GM18858 (cell line): ENCODE measurements around the gene NEK4.

Source experiments
- ATAC-seq: cut with Tn5 transposase; IDR thresholded peaks from one replicate; pipeline ENCODE4 v1.9.1; 2021; ENCODE audit not compliant: unreplicated experiment

NEK4 gene

DNA sequence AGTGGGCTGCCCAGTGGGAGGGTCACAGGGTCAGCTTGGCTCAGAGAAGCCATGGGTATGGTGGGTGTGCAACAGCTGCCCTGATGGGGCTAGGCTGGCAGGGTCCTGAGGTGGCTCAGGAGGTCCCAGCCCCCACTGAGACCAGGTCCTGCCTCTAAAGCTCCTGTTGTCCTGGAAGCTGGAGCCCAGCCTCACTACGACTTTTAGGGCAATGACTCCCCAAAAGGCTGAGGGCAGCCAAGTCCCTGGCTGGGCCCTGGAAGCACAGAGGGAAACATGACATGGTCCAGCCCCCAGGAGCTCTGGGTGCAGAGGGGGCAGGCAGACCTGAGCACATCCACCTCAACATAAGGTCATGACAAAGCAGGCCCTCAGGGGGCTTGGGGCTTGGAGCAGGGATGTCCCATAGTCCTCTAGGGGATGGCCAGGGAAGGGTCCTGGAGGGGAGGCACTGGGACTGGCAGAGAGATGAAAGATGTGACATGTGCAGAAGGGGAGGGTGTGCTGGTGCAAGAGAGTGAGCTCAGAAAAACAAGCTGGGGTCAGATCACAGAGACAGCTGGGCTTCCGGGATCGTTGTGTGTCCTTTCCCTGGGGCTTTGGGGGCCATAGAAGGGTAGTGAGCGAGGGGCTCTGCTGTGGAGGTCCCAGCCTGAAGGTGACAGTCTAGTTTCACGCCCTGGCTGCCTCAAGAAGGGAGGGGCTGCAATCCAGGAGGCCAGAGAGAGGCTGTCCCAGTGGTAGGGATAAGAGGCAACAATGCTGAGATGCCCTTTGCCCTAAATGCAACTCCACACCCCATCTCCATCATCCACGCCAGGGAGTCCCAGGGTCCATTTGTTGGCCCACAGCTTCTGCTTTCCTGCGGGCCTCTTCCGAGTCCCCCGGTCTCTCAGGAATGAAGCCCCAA, 23.2 kb upstream of the NEK4 start:
- ATAC-seq, result no peak

DNA sequence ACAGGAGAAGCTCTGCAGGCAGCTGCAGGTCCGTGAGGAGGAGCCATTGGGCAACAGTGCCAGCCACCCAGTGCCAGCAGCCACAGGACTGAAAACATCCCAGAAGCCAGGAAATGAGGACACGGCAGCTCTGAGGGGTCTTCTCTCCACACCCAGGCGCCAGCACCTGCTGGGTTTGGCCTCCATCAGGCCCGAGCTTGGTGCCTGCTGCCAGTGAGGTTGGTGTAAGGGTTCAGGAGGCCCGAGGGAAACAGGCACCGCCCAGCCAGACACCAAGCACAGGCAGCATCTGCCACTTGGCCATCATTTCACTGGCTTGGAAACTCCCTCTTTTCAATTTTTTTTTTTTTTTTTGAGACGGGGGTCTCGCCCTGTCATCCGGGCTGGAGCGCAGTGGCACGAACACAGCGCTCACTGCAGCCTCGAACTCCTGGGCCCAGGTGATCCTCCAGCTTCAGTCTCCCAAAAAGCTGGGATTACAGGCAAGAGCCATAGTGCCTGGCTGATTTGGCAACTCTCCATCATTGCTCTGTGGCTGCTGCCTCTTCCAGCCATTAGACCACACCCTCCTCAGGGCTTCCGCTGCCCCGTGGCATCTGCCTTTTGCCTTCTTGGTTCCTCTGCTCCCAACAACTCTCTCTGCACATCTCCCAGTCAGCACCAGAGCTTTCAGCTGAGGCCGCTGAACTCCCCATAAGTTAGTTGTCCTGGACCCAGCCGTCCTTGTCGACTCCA, 22.4 kb upstream of the NEK4 start:
- no peak for ATAC-seq

DNA sequence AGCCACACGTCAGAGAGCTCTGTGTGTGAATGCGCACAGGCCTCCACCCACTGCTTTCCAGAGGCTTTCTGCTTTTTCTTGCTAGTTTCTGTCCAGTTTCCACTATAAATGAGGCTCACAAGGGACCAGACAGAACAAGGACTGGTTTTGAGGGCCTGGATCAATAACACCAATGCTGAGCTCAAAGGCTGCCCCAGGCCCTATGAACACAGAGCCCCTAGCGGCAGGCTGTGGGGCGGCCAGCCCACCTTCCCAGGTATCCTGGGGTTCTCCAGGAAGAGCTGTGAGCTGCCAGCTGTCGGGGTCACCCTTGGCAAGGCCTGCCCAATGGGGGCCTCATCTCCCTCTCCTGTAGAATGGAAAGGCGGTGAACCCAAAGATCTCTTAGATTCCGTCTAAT, 21.7 kb upstream of the NEK4 start:
- ATAC-seq, result no peak

DNA sequence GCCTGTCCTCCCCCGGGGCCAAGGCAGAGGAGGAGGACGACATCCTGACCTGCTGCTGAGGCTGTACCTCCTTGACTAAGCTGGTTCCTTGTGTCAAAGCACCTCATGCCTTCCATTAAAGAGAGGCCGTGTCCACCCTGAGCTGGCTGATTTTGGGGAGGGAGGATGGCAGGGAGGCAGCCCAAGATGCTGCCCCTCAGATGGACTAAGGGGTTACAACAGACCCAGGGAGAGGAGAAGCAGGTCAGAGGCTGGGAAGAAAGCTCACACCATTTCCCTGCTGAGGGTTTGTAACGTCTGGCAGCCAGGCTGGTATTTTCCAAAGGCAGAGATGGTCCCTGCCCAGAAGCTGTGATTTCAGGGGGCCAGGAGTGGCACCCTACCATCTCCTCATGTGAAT, 21.2 kb upstream of the NEK4 start:
- no peak for ATAC-seq

DNA sequence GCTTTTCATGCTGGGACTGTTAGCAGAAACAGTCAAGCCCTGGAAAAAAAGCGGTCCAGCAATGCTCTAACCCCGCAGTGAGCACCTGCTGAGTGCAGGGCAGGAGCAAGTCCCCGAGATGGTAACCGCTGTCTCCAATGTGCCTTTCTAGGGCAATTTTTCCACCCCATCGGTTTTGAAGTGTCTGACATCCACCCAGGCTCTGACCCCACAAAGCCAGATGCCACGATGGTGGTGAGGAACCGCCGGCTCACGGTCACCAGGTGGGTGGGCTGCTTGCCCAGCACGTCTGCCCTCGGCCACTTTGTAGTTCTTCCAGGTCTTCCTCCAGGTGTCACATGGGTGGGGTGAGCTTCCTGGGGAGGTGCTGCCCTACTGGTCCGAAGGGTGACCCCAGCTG, 20.6 kb upstream of the NEK4 start:
- no peak for ATAC-seq

DNA sequence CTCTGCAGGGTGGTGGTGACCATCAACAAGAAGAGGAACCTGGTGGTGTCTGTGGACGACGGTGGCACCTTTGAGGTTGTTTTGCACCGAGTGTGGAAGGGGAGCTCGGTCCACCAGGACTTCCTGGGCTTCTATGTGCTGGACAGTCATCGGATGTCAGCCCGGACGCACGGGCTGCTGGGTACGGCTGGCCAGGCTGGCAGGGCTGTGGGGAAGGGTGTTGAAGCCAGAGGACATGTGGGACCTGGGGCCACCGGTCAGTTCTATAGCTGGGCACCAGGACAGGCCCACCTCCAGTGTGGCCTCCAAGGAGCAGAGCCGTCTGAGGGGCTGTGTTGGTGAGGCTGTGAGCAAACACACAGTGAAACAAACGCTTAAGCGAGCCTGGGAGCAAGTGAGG, 20.0 kb upstream of the NEK4 start:
- no peak for ATAC-seq

DNA sequence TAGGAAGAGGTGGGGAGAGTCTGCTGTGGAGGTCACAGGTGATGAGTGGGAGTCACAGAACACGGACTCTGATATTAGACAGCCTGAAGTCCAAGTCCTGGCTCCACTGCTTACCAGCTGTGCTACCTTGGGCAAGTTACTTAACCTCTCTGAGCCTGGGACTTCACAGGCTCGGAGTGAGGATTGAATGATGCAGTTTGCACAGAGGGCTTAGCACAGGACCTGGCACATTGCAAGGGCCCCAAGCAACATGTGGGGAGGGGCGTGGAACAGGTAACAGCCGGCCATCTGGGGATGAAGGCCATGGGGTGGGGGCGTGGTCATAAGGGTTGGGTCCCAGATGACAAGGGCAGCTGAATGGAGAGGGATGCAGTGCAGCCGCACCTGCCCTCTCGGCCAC, 19.6 kb upstream of the NEK4 start:
- ATAC-seq, result no peak

DNA sequence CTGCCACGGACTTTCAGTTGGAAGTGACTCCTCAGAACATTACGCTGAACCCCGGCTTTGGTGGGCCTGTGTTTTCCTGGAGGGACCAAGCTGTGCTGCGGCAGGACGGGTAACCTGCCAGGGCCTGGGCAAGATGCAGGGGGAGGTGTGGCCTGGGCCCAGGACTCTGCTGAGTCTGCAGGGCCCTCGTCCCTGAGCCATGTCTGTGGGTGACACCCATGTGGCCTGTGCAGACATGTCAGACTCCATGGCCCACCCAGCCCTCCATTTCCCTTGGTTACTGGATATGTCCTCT, 19.0 kb upstream of the NEK4 start:
- no peak for ATAC-seq

DNA sequence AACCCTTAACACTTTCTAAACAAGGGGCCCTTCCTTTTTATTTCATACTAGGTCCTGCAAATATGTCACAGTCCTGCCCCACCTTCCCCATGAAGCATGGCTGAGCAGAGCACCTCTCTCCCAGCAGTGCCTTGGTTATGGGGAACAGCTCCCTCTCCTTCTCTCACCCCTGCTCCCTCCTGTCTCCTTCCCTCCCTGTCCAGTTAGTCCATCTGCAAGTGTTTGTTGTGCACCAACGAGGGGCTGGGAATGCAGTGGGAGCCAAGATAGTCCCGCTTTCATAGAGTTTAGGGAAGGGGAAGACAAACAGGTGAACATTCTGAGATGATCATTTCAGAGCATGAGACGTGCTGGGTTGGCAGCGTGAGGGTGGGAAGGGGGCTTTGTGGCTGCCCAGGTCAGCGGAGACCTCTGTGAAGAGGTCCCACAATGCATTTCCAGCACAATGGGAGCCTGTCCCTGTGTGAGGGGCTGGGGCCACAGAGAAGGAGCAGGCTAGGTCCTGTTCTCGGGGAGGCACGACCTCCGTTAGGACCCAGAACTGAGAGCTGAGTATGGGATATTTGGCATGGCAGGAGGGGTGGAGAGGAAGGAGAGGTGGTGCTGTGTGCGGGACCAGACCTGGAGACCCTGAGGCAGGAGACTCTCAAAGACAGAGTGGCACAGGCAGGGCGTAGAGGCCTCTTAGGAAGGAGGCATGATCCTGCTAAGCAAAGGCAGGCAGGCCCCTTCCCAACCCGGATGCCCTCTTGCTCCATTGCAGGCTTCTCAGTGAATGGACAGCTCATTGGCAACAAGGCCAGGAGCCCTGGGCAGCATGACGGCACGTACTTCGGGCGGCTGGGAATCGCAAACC, 18.4 kb upstream of the NEK4 start:
- ATAC-seq, result no peak

DNA sequence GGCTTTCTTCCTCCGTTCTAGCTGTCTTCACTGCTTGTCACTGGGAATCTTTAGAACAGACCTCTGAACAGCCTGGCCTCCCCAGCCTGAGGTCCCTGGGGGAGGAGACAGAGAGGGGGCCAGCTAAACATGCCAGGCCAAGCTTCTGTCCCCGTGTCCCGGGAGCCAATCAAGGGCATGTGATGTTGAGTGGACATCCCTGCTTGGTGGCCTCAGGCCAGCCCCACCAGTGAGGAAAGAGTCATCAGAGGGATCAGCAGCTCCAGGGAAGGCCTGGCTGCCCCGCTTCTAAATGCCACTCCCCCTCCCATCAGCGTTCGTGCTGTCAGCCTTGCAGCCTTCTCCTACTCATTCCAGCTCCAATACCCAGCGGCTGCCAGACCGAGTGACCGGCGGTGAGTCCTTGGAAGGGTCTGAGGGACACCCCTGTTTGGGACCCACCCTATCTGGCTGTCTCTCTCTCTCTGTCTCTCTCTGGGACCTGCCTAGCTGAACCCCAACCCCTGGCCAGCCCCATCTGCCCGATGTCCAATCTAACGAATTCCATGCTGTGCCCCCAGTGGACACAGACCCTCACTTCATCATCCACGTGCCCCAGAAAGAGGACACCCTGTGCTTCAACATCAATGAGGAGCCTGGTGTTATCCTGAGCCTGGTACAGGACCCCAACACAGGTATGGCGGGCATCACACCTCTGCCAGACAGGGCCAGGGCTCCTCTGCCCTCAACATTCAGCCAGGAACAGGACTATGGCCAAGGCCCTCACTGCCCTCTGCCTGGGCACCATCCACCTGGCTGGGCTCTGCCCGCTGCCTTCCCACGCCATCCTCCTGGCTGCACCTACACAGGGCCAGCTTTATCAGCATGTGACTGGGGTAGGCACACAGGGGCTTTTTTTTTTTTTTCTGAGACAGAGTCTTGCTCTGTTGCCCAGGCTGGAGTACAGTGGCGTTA, 17.2 kb upstream of the NEK4 start:
- no peak for ATAC-seq

DNA sequence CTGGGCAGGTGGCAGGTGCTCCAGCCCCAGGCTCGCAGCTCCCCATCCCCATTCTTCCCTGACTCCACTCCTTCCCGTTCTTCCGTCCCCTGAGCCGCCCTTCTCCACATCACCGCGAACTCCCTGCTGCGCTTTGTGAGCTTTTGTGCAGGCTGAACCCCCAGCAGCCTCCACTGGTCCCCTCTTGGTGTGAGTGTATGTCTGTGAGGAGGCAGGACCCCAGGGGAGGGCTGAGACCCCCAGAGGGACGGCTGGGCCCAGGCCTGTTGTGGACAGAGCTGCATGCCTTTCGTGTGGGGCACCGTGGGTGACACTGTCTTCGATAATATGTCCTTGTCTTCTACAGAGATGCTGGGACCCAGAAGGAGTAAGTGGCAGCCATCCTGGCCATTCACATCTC, 16.5 kb upstream of the NEK4 start:
- ATAC-seq, result no peak

DNA sequence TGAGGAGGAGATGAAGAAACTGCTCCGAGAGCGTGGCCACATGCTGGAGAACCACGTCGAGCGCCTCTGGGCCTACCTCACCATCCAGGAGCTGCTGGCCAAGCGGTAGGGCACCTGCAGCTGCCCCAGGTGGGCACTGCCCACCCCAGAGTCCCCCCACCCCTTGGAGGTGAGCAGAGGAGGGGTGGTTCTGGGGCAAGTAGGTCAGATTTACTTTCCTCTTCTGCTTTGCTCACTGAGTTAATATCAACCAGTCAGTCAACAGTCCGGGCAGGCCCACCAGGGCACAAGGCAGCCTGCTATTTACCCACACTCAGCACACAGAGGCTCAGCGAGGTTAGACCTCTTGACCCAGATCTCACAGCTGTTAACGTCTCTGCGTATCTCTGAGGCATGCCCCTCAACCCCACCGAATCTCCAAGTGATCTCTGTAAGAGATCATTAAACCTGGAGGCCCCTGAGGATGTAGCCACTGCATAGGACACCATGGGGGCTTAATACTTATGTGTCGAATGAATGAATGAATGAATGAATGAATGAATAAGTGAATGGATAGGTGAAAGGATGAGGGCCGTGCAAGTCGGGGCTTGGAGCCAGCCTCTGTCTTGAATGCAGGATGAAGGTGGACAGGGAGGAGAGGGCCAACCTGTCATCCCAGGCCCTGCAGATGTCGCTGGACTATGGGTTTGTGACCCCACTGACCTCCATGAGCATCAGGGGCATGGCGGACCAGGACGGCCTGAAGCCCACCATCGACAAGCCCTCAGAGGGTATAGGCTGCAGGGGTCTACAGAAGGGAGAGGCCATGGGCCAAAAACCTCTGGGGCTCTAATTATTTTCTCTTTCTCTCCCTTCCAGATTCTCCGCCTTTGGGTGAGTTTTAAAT, 15.8 kb upstream of the NEK4 start:
- no peak for ATAC-seq

DNA sequence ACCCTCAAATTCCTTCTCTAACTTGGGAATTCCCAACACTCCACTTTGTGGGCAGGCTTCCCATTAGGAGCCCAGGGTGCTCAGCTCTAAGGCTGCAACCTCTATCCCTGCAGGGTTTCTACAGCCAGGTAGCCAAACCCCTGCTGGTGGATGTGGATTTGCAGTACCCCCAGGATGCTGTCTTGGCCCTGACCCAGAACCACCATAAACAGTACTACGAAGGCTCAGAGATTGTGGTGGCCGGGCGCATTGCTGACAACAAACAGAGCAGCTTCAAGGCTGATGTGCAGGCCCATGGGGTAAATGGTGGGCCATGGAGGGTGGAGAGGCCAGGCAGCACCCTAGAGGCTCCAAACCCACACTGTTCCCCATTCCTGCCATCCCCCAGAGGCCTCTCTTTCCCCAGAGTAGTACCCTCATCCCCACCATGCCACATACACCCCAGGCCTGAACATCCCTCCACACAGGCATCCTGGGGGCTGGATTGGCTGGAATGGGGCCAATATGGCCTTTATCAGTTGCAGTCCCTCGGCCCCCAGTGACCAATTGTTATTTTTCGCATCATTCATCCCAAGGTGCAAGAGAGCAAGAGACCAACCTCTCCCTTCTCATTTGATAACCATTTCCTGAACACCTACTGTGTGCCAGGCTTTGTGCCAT, 14.3 kb upstream of the NEK4 start:
- ATAC-seq, result no peak

DNA sequence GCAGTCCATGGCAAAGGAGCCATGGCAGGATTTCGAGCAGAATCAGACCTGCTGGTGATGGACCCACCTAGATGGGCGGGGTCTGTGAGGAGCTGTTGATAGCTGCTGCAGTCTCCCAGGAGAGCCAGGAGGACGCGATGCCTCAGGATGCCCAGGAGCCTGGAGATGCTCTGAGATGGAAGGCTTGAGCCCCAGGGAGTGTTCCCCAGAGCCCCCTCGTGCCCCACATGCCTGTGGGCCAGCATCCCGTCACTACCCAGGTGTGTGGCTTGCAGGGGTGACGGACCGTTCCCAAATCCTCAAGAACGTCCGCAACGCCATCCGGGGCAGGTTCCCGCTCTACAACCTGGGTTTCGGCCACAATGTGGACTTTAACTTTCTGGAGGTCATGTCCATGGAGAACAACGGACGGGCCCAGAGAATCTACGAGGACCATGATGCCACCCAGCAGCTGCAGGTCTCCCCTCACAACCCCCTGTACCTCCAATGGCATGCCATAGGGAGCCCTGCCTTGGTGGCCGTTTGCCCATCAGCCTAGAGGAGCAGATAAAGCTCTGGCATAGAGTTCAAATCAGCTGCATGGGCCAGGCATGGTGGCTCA, 13.4 kb upstream of the NEK4 start:
- no peak for ATAC-seq

DNA sequence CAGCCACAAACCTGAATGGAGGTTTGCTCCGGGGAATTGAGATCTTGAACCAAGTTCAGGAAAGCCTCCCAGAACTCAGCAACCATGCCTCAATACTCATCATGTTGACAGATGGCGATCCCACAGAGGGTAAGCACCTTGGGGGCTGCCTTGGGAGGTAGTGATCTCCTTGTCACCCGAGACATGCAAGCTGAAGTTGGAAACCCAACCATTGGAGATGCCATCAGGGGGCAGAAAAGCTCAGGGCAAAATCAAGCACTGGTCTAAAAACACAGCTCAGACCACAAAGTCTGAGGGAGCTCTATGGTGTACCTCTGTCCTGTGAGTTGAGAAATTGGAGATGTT, 12.4 kb upstream of the NEK4 start:
- no peak for ATAC-seq

DNA sequence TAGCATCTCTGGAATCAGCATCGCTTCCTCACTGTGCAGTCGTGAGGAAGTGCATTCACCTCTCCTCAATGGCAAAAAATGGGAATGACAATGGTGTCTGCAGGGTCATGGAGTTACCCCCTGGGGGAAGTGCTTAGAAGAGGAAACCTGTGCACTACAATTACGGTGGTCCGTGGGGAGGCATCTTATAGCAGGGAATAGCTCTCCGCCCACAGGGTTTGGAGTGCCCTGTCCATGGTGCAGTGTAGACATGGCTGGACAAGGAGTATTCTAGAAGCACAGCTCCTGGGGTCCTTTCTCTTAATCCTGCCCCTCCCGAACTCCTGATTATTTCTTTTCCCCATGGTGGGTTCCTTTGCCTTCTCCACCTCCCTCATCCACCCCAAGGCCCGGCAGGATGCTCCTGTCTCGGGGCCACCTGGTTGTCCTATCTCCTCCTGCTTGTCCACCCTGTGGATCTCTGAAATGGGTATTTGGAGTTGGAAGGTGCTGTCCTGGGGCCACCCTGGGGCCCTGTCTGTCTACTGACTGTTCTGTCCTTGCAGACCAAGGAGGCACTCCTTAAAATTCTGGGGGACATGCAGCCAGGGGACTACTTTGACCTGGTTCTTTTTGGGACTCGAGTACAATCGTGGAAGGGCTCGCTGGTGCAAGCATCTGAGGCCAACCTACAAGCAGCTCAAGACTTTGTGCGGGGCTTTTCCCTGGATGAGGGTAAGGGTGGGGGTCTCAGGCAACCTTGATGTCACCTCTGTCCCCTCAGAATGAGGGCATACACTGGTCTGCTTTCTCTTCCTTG, 11.9 kb upstream of the NEK4 start:
- no peak for ATAC-seq

DNA sequence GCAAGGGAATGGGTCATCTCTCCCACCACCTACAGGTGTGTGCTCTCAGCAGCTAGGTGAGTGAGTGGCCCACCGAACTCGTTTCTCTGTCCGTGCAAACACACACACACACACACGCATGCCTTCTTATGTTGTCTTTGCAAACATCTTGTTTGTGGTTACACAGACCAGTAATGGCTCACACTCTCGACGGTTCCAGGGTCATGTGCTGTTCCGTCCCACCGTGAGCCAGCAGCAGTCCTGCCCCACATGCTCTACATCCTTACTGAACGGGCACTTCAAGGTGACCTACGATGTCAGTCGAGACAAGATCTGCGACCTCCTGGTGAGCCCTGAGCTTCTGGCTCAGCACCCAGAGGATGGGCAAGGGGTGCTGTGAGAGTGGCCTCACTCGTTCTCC, 11.0 kb upstream of the NEK4 start:
- no peak for ATAC-seq
